Stimulated activated CD4-positive, alpha-beta T cell treated with anti-CD3 and anti-CD28 coated beads, TNF-alpha, amount 100 ng/mL, for 48 hours (primary cell): ENCODE data around the gene BPIFB6.

Experiments used
- DNase-seq, 3 donors: peaks; one replicate each; pipeline ENCODE4 v3.0.0-alpha.2; 2020; ENCODE audit warnings: low read depth in 3 of 3

The BPIFB6 gene

GRCh38 chr20:33016581-33017109, 14.8 kb upstream of the BPIFB6 start:
- no peak for DNase-seq

GRCh38 chr20:33017542-33017941, 13.9 kb upstream of the BPIFB6 start:
- DNase-seq = no peak

- no peak for DNase-seq
Observed at GRCh38 chr20:33018169-33018931, 13.1 kb upstream of the BPIFB6 start.

GRCh38 chr20:33019465-33020277, 11.8 kb upstream of the BPIFB6 start:
- DNase-seq = no peak

GRCh38 chr20:33020278-33021161, 10.9 kb upstream of the BPIFB6 start:
- no peak for DNase-seq

GRCh38 chr20:33021879-33022278, 9.6 kb upstream of the BPIFB6 start:
- DNase-seq = no peak

GRCh38 chr20:33022289-33022688, 9.2 kb upstream of the BPIFB6 start:
- no peak for DNase-seq

- DNase-seq = no peak
Observed at GRCh38 chr20:33022694-33023438, 8.6 kb upstream of the BPIFB6 start.

- no peak for DNase-seq
Observed at GRCh38 chr20:33023439-33024242, 7.8 kb upstream of the BPIFB6 start.

GRCh38 chr20:33024243-33024560, 7.2 kb upstream of the BPIFB6 start:
- no peak for DNase-seq

- DNase-seq = no peak
Observed at GRCh38 chr20:33024609-33025317, 6.7 kb upstream of the BPIFB6 start.

GRCh38 chr20:33025318-33025876, 6.1 kb upstream of the BPIFB6 start:
- DNase-seq = no peak

- DNase-seq = no peak
Observed at GRCh38 chr20:33026072-33026778, 5.2 kb upstream of the BPIFB6 start.

GRCh38 chr20:33026779-33027759, 4.4 kb upstream of the BPIFB6 start:
- DNase-seq = no peak

GRCh38 chr20:33027769-33028751, 3.4 kb upstream of the BPIFB6 start:
- DNase-seq = no peak

GRCh38 chr20:33028875-33029274, 2.6 kb upstream of the BPIFB6 start:
- DNase-seq = no peak
